HG02938 (cell line): Measurements from ENCODE around the gene TTLL6.
"Not testable (repeated sequence)": the region's sequence is repeated elsewhere in the genome, so short reads cannot be mapped to it uniquely, and the experiment has no call there.

ENCODE experiments used
- ATAC-seq: cut with Tn5 transposase; IDR thresholded peaks from one replicate; pipeline ENCODE4 v1.9.1; 2021; ENCODE audit warnings: mild to moderate bottlenecking, moderate library complexity; ENCODE audit not compliant: unreplicated experiment

The TTLL6 gene

DNA sequence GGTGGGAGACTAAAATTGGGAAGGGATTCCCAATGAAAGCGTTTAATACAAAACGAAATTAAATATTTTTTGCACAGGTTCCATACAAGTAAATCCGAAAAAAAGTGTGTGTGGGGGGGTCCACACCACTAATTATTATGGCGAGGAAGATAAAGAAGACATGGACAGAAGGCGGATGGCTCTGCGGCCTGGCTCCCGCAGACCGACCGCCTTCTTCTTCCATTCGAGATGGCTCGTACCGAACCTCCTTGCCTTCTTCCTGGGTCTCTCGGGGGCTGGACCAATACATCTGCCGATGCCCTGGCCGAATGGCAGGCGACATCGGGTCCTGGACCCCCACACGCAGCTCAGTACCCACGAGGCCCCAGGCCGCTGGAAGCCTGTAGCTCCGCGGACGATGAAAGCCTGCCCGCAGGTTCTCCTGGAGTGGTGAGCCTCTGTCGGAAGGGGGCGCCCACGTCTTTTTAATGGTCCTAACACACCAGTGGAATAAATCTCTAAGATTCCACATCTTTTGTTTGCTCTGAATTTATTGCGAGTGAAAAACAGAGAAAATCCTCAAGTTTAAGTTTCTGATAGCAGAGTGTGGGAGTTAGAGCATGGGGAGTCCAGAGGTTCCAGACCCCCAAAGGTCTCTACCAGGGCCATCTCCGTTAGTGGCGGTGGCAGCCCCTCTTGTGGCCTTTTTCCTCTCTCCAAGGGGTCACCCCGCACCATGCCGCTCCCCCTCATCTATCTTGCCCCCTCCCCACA is 92.6 kb downstream of the TTLL6 start:
- no peak for ATAC-seq

- ATAC-seq, result no peak
Measured at GRCh38 chr17:48723423-48724250, 93.4 kb downstream of the TTLL6 start.

- no peak for ATAC-seq
Measured at GRCh38 chr17:48722915-48723422, 94.1 kb downstream of the TTLL6 start, which contains the start of gene PRAC2. Gene PRAC2 (plus strand): TSS chr17:48723185. CDS start chr17:48724411, 1,226 bp downstream.

DNA sequence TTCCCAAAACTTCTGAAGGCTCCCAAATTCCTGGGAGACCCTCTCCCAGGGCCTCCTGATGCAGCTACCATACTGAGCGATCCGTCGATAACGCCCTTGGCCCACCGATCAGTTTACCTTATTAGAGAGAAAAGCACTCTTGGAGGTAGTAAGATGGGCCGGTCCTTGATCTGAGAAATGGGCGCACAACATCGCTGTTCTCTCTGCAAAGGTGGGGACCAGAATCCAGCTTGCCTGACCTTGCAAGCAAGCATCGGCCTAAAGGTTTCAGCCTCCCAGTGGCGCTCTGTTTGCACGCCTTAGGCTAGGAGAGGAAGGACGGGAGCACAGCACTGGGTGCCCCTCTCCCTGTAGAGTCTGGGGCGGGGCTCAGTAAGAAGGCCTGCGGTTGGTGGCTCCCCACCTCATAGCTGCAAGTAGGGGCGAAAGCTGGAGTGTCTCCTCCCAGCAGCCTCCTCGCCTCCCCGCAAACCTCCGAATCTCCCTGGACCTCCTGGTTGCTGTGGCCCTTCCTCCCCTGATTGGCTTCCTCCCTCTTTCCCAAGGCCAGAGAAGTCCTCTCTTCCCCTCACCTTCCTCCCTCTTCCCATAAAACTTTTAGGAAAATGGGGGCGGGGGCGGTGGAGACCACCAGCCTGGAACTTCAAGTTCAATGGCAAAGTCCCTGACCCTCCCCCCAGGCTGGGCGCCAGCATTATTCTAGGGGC is 94.7 kb downstream of the TTLL6 start, which contains the start of gene PRAC1:
TSS of gene PRAC1 (minus strand) at position 318 of the 707 bp plus-strand sequence. CDS start at position 192, 126 bp downstream.
- no peak for ATAC-seq

DNA sequence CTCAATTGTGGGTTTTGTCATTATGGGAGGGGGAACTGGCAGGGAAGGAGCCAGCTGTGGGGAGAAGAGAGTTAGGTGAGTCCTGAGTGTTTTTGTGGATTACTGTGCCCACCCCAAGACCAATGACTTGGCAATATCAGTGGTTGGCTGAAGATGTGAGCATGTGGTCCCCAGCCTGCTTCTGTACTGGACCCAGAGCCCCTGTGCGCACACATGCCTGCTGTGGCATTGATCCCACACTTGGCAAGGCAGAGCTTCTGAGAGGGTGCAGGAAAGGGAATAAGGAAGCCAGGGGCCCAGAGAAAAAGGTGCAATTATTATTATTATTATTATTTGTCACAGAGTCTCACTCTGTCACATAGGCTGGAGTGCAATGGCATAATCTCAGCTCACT is 96.0 kb downstream of the TTLL6 start:
- no peak for ATAC-seq

- ATAC-seq, result no peak
Measured at GRCh38 chr17:48720266-48721008, 96.6 kb downstream of the TTLL6 start.

GRCh38 chr17:48719642-48720265 is 97.3 kb downstream of the TTLL6 start:
- ATAC-seq, result no peak

DNA sequence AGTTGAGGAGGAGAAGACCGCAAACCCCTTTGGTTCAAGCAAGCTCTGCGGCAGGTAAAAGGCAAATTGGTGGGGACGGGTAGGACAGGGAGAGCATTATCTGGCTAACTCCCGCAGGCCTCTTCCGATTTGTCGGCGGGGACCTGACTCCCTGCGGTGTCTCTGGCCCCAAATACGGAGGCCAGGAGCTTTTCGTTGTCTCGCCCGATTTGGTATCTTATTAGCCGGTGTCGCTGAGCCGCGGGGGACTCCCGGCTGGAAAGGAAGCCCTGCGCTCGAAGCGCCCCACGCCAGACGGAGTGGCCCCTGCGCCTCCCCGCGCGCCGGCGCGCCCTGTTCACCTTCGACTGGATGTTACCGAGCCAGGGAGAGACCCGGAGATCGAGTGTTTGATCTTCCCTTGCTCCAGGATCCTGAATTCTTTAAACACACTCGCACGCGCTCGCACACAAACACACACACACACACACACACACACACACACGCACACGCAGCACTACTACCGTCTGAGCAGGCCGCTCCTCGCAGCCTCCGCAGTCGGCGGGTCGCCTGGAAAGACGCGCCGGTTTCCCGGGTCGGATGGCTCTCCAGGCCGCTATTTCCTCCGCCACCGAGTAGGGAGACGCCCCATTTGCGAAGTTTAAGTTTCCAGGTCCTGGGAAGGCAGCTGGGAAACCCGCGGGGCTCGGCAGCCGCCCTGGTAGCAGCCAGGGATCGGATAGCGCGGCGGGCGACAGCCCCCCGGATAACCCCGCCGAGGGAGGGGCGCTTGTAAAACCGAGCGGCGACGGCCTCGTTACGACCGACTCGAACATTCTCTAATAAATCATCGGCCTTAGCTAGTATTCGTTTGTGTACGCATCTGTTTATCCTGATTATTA is 98.0 kb downstream of the TTLL6 start:
- ATAC-seq, result no peak

- no peak for ATAC-seq
Measured at GRCh38 chr17:48718227-48718760, 98.7 kb downstream of the TTLL6 start.

DNA sequence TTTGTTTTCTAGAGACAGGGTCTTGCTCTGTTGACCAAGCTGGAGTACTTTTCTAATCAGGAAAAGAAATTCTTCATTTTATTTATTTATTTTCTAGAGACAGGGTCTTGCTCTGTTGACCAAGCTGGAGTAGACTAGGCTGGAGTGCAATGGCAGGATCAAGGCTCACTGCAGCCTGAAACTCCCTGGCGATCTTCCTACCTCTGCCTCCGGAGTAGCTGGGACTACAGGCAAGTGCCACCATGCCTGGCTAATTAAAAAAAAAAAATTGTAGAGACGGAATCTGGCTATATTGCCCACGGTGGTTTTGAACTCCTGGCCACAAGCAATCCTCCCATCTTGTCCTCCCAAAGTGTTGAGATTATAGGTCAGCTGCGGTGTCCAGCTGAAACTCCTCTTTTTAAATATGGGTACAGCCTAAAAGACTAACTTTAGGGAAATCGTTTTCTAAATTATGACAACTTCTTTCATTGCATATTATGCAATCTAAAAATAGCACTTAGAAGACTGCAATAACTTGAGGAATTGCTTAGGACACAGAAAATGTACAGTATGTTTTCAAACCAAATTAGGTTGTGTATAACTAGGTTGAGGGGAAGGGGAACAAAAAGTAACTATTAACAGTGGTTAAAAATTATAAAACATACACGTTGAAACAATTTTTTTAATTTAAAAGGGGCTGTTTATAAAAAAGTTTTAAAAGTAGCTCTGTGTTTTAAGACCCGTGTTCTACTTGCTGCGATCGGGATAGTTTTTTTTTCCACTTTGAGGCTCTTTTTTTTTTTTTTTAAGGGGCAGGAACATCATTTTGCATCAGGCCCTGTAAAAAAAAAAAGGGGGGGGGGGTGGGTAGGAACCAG is 99.4 kb downstream of the TTLL6 start:
- no peak for ATAC-seq

GRCh38 chr17:48716549-48716948 is 100.5 kb downstream of the TTLL6 start:
- not testable (repeated sequence) for ATAC-seq

DNA sequence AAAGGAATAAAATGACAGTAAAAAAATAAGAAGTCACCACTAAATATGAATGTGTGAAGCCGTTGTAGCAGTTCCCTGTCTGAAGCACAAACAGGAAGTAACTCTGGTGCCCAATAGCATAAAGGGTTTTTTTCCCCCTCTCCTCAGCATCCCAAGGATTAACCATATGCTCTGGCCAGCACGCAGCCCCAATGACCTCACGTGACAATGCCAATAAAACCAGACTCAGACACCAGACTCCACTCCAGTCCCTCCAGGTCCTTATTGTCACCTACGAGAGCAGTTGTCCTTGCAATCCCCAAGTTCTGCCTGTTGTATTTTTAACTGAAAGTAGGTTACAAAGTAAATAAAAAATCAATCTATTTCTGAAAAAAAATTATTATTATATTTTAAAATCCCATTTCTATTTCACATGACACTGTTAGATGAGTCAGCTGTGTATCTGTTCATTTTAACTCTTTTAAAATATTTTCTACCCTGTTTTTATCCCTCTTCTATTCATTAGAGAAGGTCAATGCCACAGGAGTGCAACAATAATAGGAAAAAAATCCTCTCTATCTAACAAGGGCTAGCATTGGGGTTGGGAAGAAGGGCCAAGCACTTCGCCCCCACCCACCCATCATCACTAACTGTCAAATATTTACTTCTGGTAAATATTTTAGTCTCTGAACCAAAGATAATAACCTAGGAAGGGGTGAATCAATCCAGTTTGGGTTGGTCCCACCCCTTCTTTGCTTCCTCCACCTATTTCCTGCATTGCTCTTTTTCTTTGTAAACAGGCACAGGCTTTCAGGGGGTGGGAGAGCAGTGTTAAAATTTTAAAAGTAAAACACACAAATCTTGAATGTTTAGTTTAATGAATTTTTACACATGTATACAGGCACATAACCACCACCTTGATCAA is 101.3 kb downstream of the TTLL6 start:
- ATAC-seq, result no peak
